Measurements from ENCODE around the gene BRCC3.
"Not testable (repeated sequence)": the region's sequence is repeated elsewhere in the genome, so short reads cannot be mapped to it uniquely, and the experiment has no call there.

Gene BRCC3

DNA sequence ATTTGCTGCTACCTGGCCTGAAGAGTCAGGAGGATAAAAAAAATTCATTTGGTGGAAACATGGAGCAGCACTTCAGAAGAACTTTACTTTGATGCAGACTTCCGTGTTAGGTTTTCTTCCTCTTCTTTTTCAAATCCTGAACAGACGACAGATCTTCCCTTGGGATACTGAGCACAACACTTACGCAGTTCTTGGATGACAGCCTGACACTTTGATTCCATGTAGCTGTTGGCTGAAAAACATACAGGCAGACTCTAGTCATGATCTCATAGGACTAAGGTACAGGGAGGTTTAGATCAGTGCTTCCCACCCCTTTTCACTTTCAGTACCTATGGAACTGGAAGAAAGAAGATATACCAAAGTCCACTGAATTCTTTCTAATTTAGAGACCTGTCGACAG lies 9.5 kb upstream of the BRCC3 start:
- no peak for FAIRE-seq

DNA sequence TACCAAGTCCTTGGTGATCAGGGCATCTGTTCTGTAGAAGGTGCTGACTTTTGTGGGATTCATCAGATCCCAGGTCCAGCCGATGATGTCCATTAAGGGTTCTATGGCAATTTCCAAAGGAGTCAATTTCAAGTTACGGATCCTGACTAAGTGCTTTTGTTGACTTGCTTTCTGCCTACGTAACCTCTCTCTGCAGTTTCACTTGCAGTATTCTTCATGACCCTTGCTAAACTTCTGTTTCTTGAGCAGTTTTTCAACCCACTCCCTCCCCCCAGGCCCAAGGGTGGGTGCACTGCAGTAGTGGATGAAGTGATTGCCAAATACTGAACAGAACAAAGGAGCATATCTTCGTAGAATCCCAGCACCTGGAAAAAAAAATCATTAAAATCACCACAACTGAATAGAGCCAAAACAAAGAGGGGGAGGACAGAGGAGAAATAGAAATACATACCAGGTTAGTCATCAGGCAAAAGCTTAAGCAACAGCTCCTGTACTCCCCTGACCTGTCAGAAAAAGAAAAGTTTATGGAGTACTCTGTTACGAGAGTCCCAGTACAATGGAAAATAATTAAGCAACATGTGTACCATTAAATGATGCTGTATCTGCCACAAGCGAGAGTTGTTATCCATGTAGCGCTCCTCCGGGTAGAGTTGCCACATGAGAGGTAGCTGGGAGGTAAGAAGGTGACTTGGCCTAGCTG lies 6.1 kb upstream of the BRCC3 start:
- no peak for FAIRE-seq

DNA sequence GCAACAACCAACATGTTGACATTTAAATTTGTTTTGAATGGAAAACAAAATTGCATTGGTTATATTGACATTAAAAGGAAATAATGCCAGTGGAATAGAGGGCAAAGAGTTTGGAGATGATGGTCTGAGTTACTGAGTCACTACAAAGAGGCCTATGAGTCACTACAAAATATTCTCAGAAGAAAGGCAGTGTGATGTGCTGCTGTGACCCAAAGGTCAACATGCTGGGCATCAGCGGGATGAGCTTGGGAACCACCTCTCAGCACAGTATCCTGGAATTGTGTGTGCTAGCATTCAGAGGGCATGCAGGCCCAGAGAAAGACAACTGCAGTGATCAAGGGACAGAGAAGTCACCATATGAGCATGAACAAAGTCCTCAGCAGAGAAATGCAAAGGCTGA lies 3.1 kb upstream of the BRCC3 start:
- no peak for FAIRE-seq

GRCh38 chrX:155069414-155069813 lies 1.9 kb upstream of the BRCC3 start:
- no peak for FAIRE-seq

DNA sequence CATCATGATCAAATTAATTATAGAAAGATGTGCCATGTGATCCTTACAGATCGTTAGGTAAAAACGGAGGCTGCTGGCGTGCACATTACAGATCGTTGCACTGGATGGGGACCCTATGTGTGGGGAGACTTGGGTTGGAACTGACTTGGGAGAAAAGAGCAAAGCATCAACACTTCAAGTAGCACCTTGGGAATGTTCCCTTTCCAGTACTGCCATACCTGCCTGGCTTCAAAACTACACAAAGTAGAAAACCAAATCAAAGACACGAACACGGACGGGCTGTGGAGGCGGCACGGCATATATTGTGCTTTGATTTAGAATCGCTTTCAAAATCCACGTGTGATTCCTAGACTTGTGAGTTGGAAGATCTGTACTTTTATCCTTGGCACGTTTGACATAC lies 1.3 kb upstream of the BRCC3 start:
- no peak for FAIRE-seq

DNA sequence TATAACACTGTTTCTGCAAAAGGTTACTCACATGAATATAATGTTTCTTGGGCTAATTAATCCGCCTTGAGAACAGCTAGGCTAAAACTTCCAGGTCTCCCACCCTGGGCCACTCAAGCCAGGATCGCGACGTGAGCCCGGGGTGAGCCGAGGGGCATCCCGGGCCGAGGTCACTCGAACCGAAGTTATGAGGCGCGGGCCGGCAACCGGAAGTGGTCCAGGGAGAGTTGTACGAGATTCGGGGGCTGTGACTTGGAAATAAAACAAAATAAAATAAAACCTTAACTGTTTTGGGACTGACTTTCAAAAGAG lies 689 bp upstream of the BRCC3 start:
- no peak for FAIRE-seq

- no peak for FAIRE-seq
Observed at GRCh38 chrX:155071694-155072280, 479 bp downstream of the BRCC3 start.

GRCh38 chrX:155086202-155086840 lies 15.0 kb downstream of the BRCC3 start:
- FAIRE-seq: no peak

GRCh38 chrX:155086961-155087735 lies 15.8 kb downstream of the BRCC3 start:
- FAIRE-seq: no peak

- no peak for FAIRE-seq
Observed at GRCh38 chrX:155094468-155095061, 23.3 kb downstream of the BRCC3 start.

GRCh38 chrX:155105919-155106318 lies 34.6 kb downstream of the BRCC3 start:
- FAIRE-seq: no peak

DNA sequence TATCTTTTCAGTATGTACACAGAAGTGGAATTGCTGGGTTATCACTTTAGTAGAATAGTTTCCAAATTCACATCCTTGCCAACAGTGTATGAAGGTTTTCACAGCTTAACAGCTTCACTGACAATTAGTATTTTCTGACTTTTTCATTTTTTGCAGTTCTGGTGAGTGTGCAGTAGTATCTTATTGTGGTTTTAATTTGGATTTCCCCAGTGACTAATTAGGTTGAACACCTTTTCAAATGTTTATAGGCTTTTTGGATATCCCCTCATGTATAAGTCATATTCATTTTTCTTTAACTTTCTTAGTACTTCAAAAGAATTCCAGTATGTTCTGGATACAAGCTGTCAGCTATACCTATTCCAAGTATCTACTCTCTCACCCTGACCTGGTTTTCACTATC lies 37.1 kb downstream of the BRCC3 start:
- no peak for FAIRE-seq

DNA sequence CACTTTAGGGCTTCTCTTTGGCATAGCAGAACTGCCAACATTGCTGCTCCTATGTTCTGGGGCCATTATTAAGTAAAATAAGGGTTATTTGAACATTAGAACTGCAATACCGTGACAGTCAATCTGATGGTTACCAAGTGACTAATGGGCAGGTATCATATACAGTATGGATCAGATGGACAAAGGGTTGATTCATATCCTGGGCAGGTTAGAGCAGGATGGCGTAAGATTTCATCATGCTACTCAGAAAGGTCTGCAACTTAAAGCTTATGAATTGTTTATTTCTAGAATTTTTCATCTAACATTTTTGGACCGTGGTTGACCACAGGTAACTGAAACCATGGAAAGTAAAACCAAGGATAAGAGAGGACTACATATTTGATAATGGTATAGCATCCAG lies 40.9 kb downstream of the BRCC3 start:
- FAIRE-seq: no peak

DNA sequence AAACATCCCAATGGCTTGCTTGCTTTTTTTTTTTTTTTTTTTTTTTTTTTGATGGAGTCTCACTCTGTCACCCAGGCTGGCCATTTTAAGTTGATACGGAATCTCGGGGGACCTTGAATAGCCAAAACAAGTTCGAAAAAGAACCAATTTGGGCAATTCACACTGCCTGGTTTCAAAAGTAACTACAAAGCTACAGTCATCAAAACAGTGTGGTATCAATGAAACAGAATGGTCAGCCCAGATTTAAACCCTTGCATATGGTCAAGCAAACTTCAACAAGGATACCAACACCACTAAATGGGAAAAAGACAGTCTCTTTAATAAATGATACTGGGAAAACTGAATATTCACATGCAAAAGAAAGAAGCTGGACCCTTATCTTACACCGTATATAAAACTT lies 41.8 kb downstream of the BRCC3 start:
- FAIRE-seq: no peak

DNA sequence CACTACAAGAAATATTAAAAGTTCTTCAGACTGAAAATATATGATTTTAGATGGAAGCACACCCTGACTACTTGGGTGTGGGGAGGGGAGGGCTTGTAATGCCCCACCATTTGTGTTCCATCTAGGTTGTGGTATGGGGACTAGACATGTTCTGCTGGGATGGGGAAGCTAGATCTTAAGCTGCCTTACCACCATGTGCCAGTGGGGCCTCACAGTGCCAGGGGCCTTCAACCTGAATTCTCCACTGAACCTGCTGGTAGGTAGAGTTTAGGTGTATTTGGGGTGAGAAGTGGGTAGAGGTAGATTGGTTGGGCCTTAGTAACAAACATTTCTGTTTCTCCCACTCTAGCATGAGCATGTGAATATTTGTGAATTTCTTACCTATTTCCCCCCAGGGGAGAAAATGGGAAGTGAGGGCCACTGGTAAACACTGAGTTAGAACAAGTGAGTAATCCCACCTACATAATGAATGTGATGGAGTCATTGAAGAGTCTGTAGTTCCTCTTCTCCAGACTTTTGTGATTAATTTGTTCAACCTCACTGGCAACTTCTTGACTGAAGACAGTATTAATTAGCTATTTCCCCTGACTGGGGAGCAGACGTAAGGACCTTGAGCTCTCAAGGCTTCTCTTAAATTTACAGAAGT lies 44.0 kb downstream of the BRCC3 start:
- no peak for FAIRE-seq

DNA sequence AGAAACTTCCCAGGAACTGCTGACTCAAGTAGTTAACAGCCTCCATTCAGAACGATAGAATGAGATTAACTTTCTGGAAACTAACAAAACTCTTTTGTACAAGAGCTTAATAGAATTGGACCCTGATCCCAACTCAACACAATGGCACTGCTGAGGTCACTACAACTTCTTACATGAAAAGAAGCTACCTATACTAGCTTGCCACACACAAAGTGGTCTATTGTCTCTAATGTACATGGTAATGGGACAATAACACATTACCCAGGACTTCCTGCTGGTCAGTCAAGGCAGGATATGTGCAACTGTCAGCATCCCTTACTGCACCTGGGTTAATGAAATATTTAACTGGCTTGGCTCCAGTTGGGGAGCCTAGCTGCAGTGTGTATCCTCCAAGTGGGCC lies 56.2 kb downstream of the BRCC3 start:
- FAIRE-seq: no peak

GRCh38 chrX:155127940-155128339 lies 56.6 kb downstream of the BRCC3 start:
- FAIRE-seq: no peak

DNA sequence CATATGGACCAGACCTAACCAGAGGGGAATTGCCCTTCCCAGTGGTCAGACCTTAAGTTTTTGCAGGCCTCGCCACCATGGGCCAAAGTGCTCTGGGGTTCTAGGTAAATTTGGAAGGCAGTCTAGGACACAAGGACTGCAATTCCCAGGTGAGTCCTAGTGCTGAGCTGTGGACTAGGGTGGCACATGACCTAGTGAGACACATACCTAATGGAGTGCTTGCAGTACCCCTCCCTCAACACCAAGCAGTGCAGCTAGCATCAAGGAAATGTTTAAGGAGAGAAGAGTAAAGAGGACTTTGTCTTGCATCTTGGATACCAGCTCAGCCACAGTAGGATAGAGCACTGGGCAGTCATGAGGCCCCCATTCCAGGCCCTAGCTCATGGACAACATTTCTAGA lies 60.8 kb downstream of the BRCC3 start:
- FAIRE-seq: no peak

GRCh38 chrX:155134255-155134654 lies 62.9 kb downstream of the BRCC3 start:
- FAIRE-seq: no peak

DNA sequence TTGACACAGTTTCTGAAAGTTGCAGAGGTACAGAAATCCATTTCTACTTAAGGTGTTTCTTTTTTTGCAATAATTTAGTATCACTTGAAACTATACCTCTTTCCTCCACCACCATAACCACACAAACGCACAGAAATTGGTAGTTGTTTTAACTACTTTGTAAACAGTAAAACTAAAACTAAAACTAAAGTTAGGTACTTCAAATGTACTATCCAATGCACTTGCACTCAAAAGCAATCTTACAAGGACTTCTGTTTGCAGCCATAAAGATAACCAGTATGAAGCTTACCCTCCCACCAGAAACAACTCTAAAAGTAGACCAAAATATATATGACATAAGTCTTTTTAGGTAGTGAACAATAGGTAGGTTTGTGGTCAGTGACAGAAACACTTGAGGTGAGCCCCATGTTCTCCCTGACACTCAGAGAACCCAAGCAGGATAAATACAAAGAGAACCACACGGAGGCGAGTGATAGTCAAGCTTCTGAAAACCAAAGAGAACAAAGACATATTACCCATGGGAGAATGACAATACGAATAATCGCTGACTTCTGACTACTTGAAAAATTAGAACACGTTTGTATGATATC lies 72.7 kb downstream of the BRCC3 start:
- FAIRE-seq: no peak

GRCh38 chrX:155144926-155145325 lies 73.6 kb downstream of the BRCC3 start:
- FAIRE-seq: no peak

GRCh38 chrX:155147612-155148011 lies 76.3 kb downstream of the BRCC3 start:
- not testable (repeated sequence) for FAIRE-seq

DNA sequence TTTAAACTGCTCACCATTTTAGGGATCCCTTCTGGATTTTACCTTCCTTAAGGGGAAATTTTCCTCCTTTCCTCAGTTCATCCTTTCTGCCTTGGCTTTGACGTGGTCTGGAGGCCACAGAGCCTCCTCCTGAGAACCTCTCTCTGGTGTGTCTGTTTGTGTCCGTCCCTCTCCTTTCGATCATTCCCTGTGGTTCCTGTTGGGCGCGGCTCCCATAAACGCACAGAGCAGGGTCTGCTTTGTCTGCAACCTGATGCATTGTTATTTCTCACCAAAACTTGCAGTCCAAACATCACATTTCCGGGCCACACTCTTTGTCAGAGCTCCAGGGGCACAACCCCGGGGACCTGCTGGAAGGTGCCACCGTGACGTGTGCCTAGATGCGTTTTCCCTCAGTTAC lies 76.9 kb downstream of the BRCC3 start:
- FAIRE-seq: not testable (repeated sequence)
